ENCODE data around the gene SEC63.
"Not testable (repeated sequence)": the region's sequence is repeated elsewhere in the genome, so short reads cannot be mapped to it uniquely, and the experiment has no call there.

Gene SEC63

GRCh38 chr6:107877968-107878367, 80.0 kb downstream of the SEC63 start:
- no peaks in the 10 kb centered on the region for H3K27me3 ChIP-seq (ENCODE audit: insufficient read depth, low read depth)
- no peaks in the 10 kb centered on the region for H3K4me1 ChIP-seq (ENCODE audit: low read depth, poor library complexity, severe bottlenecking)
- no peaks in the 10 kb centered on the region for H3K36me3 ChIP-seq (ENCODE audit: insufficient read depth)
- H3K9ac ChIP-seq, result no peak overlapping the region
- H3K27ac ChIP-seq, result no peak overlapping the region
- TF ChIP-seq CTCF (conservative IDR thresholded peaks at IDR 0.05; ENCODE audit: low read depth, low read length), result no peak
- no peak overlapping the region for H3K4me2 ChIP-seq
- H3K79me2 ChIP-seq (ENCODE audit: insufficient read depth, low read depth), result no peaks in the 10 kb centered on the region
- no peaks in the 10 kb centered on the region for H4K20me1 ChIP-seq (ENCODE audit: insufficient read depth)
- H3K4me3 ChIP-seq (IDR thresholded peaks at IDR 0.05; ENCODE audit: insufficient read depth, low read depth, low read length), result no peak overlapping the region
- no peak overlapping the region for H2AFZ ChIP-seq (ENCODE audit: low read depth)

- H3K27me3 ChIP-seq (ENCODE audit: insufficient read depth, low read depth), result no peaks in the 10 kb centered on the region
- H3K79me2 ChIP-seq (ENCODE audit: insufficient read depth, low read depth), result no peaks in the 10 kb centered on the region
- H3K4me3 ChIP-seq (IDR thresholded peaks at IDR 0.05; ENCODE audit: insufficient read depth, low read depth, low read length), result no peak overlapping the region
- no peaks in the 10 kb centered on the region for H4K20me1 ChIP-seq (ENCODE audit: insufficient read depth)
- no peak overlapping the region for H3K27ac ChIP-seq
- no peak for TF ChIP-seq CTCF (conservative IDR thresholded peaks at IDR 0.05; ENCODE audit: low read depth, low read length)
- no peaks in the 10 kb centered on the region for H3K36me3 ChIP-seq (ENCODE audit: insufficient read depth)
- H3K4me2 ChIP-seq, result no peak overlapping the region
- no peak overlapping the region for H2AFZ ChIP-seq (ENCODE audit: low read depth)
- peaks cover 30% of the 10 kb centered on the region for H3K4me1 ChIP-seq (ENCODE audit: low read depth, poor library complexity, severe bottlenecking)
- no peak overlapping the region for H3K9ac ChIP-seq
These were observed 86.0 kb downstream of the SEC63 start for GRCh38 chr6:107871976-107872375.

GRCh38 chr6:107871512-107871911, 86.5 kb downstream of the SEC63 start:
- not testable (repeated sequence) for H3K79me2 ChIP-seq (ENCODE audit: insufficient read depth, low read depth); H3K36me3 ChIP-seq (ENCODE audit: insufficient read depth); H3K4me3 ChIP-seq (IDR thresholded peaks at IDR 0.05; ENCODE audit: insufficient read depth, low read depth, low read length); H4K20me1 ChIP-seq (ENCODE audit: insufficient read depth); H3K27ac ChIP-seq; H2AFZ ChIP-seq (ENCODE audit: low read depth); H3K9ac ChIP-seq; H3K27me3 ChIP-seq (ENCODE audit: insufficient read depth, low read depth); H3K4me2 ChIP-seq
- H3K4me1 ChIP-seq (ENCODE audit: low read depth, poor library complexity, severe bottlenecking), result peaks cover 30% of the 10 kb centered on the region

GRCh38 chr6:107871016-107871415, 87.0 kb downstream of the SEC63 start:
- no peak for TF ChIP-seq CTCF (conservative IDR thresholded peaks at IDR 0.05; ENCODE audit: low read depth, low read length)
- H3K27me3 ChIP-seq (ENCODE audit: insufficient read depth, low read depth), result no peaks in the 10 kb centered on the region
- no peaks in the 10 kb centered on the region for H4K20me1 ChIP-seq (ENCODE audit: insufficient read depth)
- H3K4me2 ChIP-seq, result no peak overlapping the region
- H3K9ac ChIP-seq, result no peak overlapping the region
- H3K4me1 ChIP-seq (ENCODE audit: low read depth, poor library complexity, severe bottlenecking), result peaks cover 30% of the 10 kb centered on the region
- H3K36me3 ChIP-seq (ENCODE audit: insufficient read depth), result no peaks in the 10 kb centered on the region
- H3K27ac ChIP-seq, result no peak overlapping the region
- H3K79me2 ChIP-seq (ENCODE audit: insufficient read depth, low read depth), result no peaks in the 10 kb centered on the region
- no peak overlapping the region for H2AFZ ChIP-seq (ENCODE audit: low read depth)
- no peak overlapping the region for H3K4me3 ChIP-seq (IDR thresholded peaks at IDR 0.05; ENCODE audit: insufficient read depth, low read depth, low read length)

GRCh38 chr6:107870381-107870780, 87.6 kb downstream of the SEC63 start:
- no peak overlapping the region for H3K9ac ChIP-seq
- H4K20me1 ChIP-seq (ENCODE audit: insufficient read depth), result no peaks in the 10 kb centered on the region
- H2AFZ ChIP-seq (ENCODE audit: low read depth), result no peak overlapping the region
- H3K79me2 ChIP-seq (ENCODE audit: insufficient read depth, low read depth), result no peaks in the 10 kb centered on the region
- H3K4me3 ChIP-seq (IDR thresholded peaks at IDR 0.05; ENCODE audit: insufficient read depth, low read depth, low read length), result no peak overlapping the region
- H3K4me2 ChIP-seq, result no peak overlapping the region
- H3K36me3 ChIP-seq (ENCODE audit: insufficient read depth), result no peaks in the 10 kb centered on the region
- H3K4me1 ChIP-seq (ENCODE audit: low read depth, poor library complexity, severe bottlenecking), result peaks cover 30% of the 10 kb centered on the region
- no peak for TF ChIP-seq CTCF (conservative IDR thresholded peaks at IDR 0.05; ENCODE audit: low read depth, low read length)
- H3K27me3 ChIP-seq (ENCODE audit: insufficient read depth, low read depth), result no peaks in the 10 kb centered on the region
- H3K27ac ChIP-seq, result no peak overlapping the region
